MM.1S (cell line): ENCODE measurements around the gene NPPA.
"Not testable (repeated sequence)": the region's sequence is repeated elsewhere in the genome, so short reads cannot be mapped to it uniquely, and the experiment has no call there.

Experiments
- DNase-seq: peaks from one replicate; pipeline ENCODE4 v3.0.0-alpha.2; 2015
- H2AFZ ChIP-seq: fragments of 300-600 bp; sonication (generic); 2 replicates; pipeline ENCODE4 v1.6.0; 2016; ENCODE audit warnings: antibody characterized with exemption, low read length
- H3F3A ChIP-seq: fragments of 300-600 bp; sonication (generic); 2 replicates; pipeline ENCODE4 v1.6.1; 2016; ENCODE audit warnings: mild to moderate bottlenecking, antibody characterized with exemption, low read length, moderate library complexity, mixed read lengths; ENCODE audit not compliant: insufficient read depth
- H3K27ac ChIP-seq: fragments of 300-600 bp; sonication (generic); 2 replicates; pipeline ENCODE4 v1.5.1; 2016; ENCODE audit warnings: mild to moderate bottlenecking, low read length
- H3K27me3 ChIP-seq: fragments of 300-600 bp; sonication (generic); replicated peaks from 2 replicates; pipeline ENCODE4 v1.6.0; 2016; ENCODE audit warnings: low read length; ENCODE audit not compliant: insufficient read depth
- H3K36me3 ChIP-seq: fragments of 300-600 bp; sonication (generic); replicated peaks from 2 replicates; pipeline ENCODE4 v1.6.1; 2016; ENCODE audit warnings: mild to moderate bottlenecking, low read length, mixed read lengths; ENCODE audit not compliant: insufficient read depth
- H3K4me1 ChIP-seq: fragments of 300-600 bp; sonication (generic); 2 replicates; pipeline ENCODE4 v1.6.1; 2016; ENCODE audit warnings: low read length, mixed read lengths
- H3K4me2 ChIP-seq: fragments of 300-600 bp; sonication (generic); 2 replicates; pipeline ENCODE4 v1.6.0; 2016; ENCODE audit warnings: low read depth, low read length
- H3K4me3 ChIP-seq: fragments of 300-600 bp; sonication (generic); 2 replicates; pipeline ENCODE4 v1.5.1; 2016; ENCODE audit warnings: low read length, mixed read lengths
- H3K79me2 ChIP-seq: fragments of 300-600 bp; sonication (generic); 2 replicates; pipeline ENCODE4 v1.6.1; 2016; ENCODE audit warnings: mixed run types, low read length, mixed read lengths
- H3K9ac ChIP-seq: fragments of 300-600 bp; sonication (generic); 2 replicates; pipeline ENCODE4 v1.6.1; 2016; ENCODE audit warnings: low read length, mixed read lengths
- H3K9me2 ChIP-seq: fragments of 300-600 bp; sonication (generic); replicated peaks from 2 replicates; pipeline ENCODE4 v1.6.1; 2016; ENCODE audit warnings: mild to moderate bottlenecking, low read length, mixed read lengths; ENCODE audit not compliant: insufficient read depth
- H3K9me3 ChIP-seq: fragments of 300-600 bp; sonication (generic); replicated peaks from 2 replicates; pipeline ENCODE4 v1.6.1; 2016; ENCODE audit warnings: mild to moderate bottlenecking, low read length, mixed read lengths; ENCODE audit not compliant: insufficient read depth
- H4K20me1 ChIP-seq: fragments of 300-600 bp; sonication (generic); 2 replicates; pipeline ENCODE4 v1.6.1; 2016; ENCODE audit warnings: mild to moderate bottlenecking, low read length, moderate library complexity, mixed read lengths; ENCODE audit not compliant: insufficient read depth
- CTCF ChIP-seq: fragments of 300-600 bp; sonication (generic); IDR thresholded peaks from 2 replicates; pipeline ENCODE4 v1.5.1; 2016; ENCODE audit warnings: antibody characterized with exemption, low read length, mixed read lengths
- EZH2 ChIP-seq: fragments of 300-600 bp; sonication (generic); optimal IDR thresholded peaks from 2 replicates; pipeline ENCODE3; 2017; ENCODE audit warnings: low read depth, mild to moderate bottlenecking, antibody characterized with exemption, low read length, mixed read lengths
- EZH2phosphoT487 ChIP-seq: fragments of 300-600 bp; sonication (generic); IDR thresholded peaks from 2 replicates; pipeline ENCODE4 v1.6.1; 2018; ENCODE audit warnings: antibody characterized with exemption, low read length

The NPPA gene

GRCh38 chr1:11847667-11848372 is at the start of gene NPPA:
Gene NPPA, minus strand, starts transcription at chr1:11847783. Its CDS starts 99 bp downstream, at chr1:11847684.
- Histone ChIP-seq H3F3A (no peaks in the 10 kb centered on the region), H2AFZ (no peak within 1 kb of the TSS), H3K27ac (no peak within 1 kb of the TSS), H3K9ac (no peak within 1 kb of the TSS), H3K9me3 (no peaks in the 10 kb centered on the region), H3K79me2 (no peaks in the 10 kb centered on the region), H3K4me1 (no peaks in the 10 kb centered on the region), H4K20me1 (no peaks in the 10 kb centered on the region), H3K27me3 (peaks cover 10% of the 10 kb centered on the region), H3K4me2 (no peak within 1 kb of the TSS), H3K4me3 (no peak within 1 kb of the TSS), H3K9me2 (no peaks in the 10 kb centered on the region), H3K36me3 (no peaks in the 10 kb centered on the region)
- DNase-seq = no peak
- no peak for TF ChIP-seq CTCF

- not testable (repeated sequence) for H3K9me3 ChIP-seq, H3K9ac ChIP-seq, H3K79me2 ChIP-seq, H3K36me3 ChIP-seq, H3K27ac ChIP-seq, H3F3A ChIP-seq, DNase-seq, H3K4me1 ChIP-seq, H2AFZ ChIP-seq, H3K9me2 ChIP-seq, H3K4me3 ChIP-seq, H4K20me1 ChIP-seq, H3K4me2 ChIP-seq
- H3K27me3 ChIP-seq = peaks cover 67% of the 10 kb centered on the region
Measured at GRCh38 chr1:11894501-11894900, 46.9 kb upstream of the NPPA start.

- H3K27me3 ChIP-seq = peaks cover 67% of the 10 kb centered on the region
- peak; percentile 58 for DNase-seq
- TF ChIP-seq EZH2 (no peak), CTCF (peak; percentile 94), EZH2phosphoT487 (no peak)
- no peak overlapping the region for H3K4me3 ChIP-seq
- H3K4me1 ChIP-seq = no peaks in the 10 kb centered on the region
- H3K9me2 ChIP-seq = no peaks in the 10 kb centered on the region
- no peak overlapping the region for H2AFZ ChIP-seq
- H3K79me2 ChIP-seq = no peaks in the 10 kb centered on the region
- no peaks in the 10 kb centered on the region for H3K9me3 ChIP-seq
- no peaks in the 10 kb centered on the region for H4K20me1 ChIP-seq
- H3K4me2 ChIP-seq = no peak overlapping the region
- no peak overlapping the region for H3K27ac ChIP-seq
- H3K36me3 ChIP-seq = no peaks in the 10 kb centered on the region
- no peak overlapping the region for H3K9ac ChIP-seq
- H3F3A ChIP-seq = no peaks in the 10 kb centered on the region
Measured at GRCh38 chr1:11893907-11894251, 46.3 kb upstream of the NPPA start.

GRCh38 chr1:11891433-11892186 is 44.0 kb upstream of the NPPA start:
- Histone ChIP-seq H3K9ac (no peak overlapping the region), H4K20me1 (no peaks in the 10 kb centered on the region), H3K4me1 (no peaks in the 10 kb centered on the region), H3K36me3 (no peaks in the 10 kb centered on the region), H3K9me3 (no peaks in the 10 kb centered on the region), H3K27ac (no peak overlapping the region), H3K79me2 (no peaks in the 10 kb centered on the region), H3K4me3 (no peak overlapping the region), H3K4me2 (no peak overlapping the region), H3K9me2 (no peaks in the 10 kb centered on the region), H3F3A (no peaks in the 10 kb centered on the region), H2AFZ (no peak overlapping the region), H3K27me3 (peaks cover 68% of the 10 kb centered on the region)
- DNase-seq = no peak
- TF ChIP-seq EZH2phosphoT487 = no peak
- no peak for TF ChIP-seq EZH2
- TF ChIP-seq CTCF = no peak
